HG02885 (cell line): ENCODE measurements around the gene NBPF20.
"Not testable (repeated sequence)": the region's sequence is repeated elsewhere in the genome, so short reads cannot be mapped to it uniquely, and the experiment has no call there.

Experiments
- ATAC-seq: cut with Tn5 transposase; IDR thresholded peaks from one replicate; pipeline ENCODE4 v1.9.1; 2021; ENCODE audit warnings: mild to moderate bottlenecking; ENCODE audit not compliant: unreplicated experiment, poor library complexity

The NBPF20 gene

GRCh38 chr1:145431363-145432256 lies 6.2 kb upstream of the NBPF20 start:
- ATAC-seq = not testable (repeated sequence)

- ATAC-seq = not testable (repeated sequence)
Observed at GRCh38 chr1:145430830-145431229, 5.4 kb upstream of the NBPF20 start.

GRCh38 chr1:145429329-145429728 lies 3.9 kb upstream of the NBPF20 start:
- not testable (repeated sequence) for ATAC-seq

GRCh38 chr1:145424612-145425435 lies 579 bp downstream of the NBPF20 start:
- peak; percentile 68 for ATAC-seq

- not testable (repeated sequence) for ATAC-seq
Observed at GRCh38 chr1:145415149-145415548, 10.3 kb downstream of the NBPF20 start.

- not testable (repeated sequence) for ATAC-seq
Observed at GRCh38 chr1:145407266-145407665, 18.1 kb downstream of the NBPF20 start.

- not testable (repeated sequence) for ATAC-seq
Observed at GRCh38 chr1:145404949-145405348, 20.5 kb downstream of the NBPF20 start.

DNA sequence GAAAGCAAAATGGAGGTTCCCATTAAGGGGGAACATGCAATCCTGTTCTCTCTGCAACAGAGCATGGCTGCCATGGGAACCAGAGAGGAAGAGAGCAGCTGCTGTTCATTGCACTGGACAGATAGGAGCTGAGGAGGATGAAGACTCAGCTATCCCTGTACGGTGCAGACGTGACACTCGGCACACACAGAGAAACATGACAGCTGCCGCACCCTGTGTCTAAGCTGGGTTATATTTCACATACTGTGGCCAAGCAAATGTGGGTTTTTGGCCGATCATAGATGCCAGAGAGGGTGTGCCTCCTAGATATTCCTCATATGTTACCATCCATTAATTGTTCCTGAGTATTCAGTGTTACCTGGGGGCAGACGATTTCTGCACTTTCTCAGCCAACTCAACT lies 24.7 kb downstream of the NBPF20 start:
- not testable (repeated sequence) for ATAC-seq
